Fibroblast of pulmonary artery (primary cell): ENCODE results near the gene CRY2.
"Not testable (repeated sequence)": the region's sequence is repeated elsewhere in the genome, so short reads cannot be mapped to it uniquely, and the experiment has no call there.

Source experiments
- DNase-seq: peaks from one replicate; pipeline ENCODE4 v3.0.0-alpha.2; 2010; ENCODE audit warnings: low read depth
- H3K4me3 ChIP-seq: replicated peaks from 2 replicates; pipeline ENCODE4 v1.5.1; 2011; ENCODE audit warnings: low read depth, mild to moderate bottlenecking, control low read depth, low read length, moderate library complexity
- CTCF ChIP-seq: IDR thresholded peaks from 2 replicates; pipeline ENCODE4 v1.5.1; 2011; ENCODE audit warnings: mild to moderate bottlenecking, control low read depth, low read length, inconsistent platforms; ENCODE audit errors: missing control alignments

Gene CRY2

GRCh38 chr11:45900916-45901617, 53.8 kb downstream of the CRY2 start:
- peak overlapping the region; percentile 58 for H3K4me3 ChIP-seq
- no peak for TF ChIP-seq CTCF
- no peak for DNase-seq

- TF ChIP-seq CTCF, result no peak
- no peak for DNase-seq
- no peak overlapping the region for H3K4me3 ChIP-seq
Measured at GRCh38 chr11:45901626-45902025, 54.4 kb downstream of the CRY2 start.

- TF ChIP-seq CTCF, result no peak
- no peak overlapping the region for H3K4me3 ChIP-seq
Measured at GRCh38 chr11:45902452-45903380, 55.4 kb downstream of the CRY2 start.

GRCh38 chr11:45904309-45904915, 57.1 kb downstream of the CRY2 start:
- no peak for TF ChIP-seq CTCF
- DNase-seq, result no peak
- H3K4me3 ChIP-seq, result no peak overlapping the region

More at GRCh38 chr11:45902452-45903380, 55.4 kb downstream of the CRY2 start:
- no peak for DNase-seq

GRCh38 chr11:45905095-45905494, 57.8 kb downstream of the CRY2 start:
- TF ChIP-seq CTCF, result no peak
- DNase-seq, result no peak
- no peak overlapping the region for H3K4me3 ChIP-seq

GRCh38 chr11:45905576-45905975, 58.3 kb downstream of the CRY2 start:
- H3K4me3 ChIP-seq, DNase-seq: not testable (repeated sequence)

- DNase-seq, result no peak
- no peak for TF ChIP-seq CTCF
- H3K4me3 ChIP-seq, result no peak overlapping the region
Measured at GRCh38 chr11:45906096-45906682, 58.9 kb downstream of the CRY2 start.
